H1 (cell line): ENCODE data around the gene TMSB15B. TPM values are rescaled to one million over a fixed set of nuclear protein-coding genes. Genes with fewer than 3 reads are reported as not detected.

ENCODE experiments used
- CTCF ChIA-PET: fragments of 300-600 bp; sonication (Branson Sonifier 250); formaldehyde crosslinking; loops from one replicate; lab custom pipeline; 2021; ENCODE audit not compliant: partially characterized antibody; lab: Charles Lee
- POLR2A ChIA-PET: fragments of 300-600 bp; sonication (Branson Sonifier 250); formaldehyde crosslinking; loops from one replicate; lab custom pipeline; 2021; ENCODE audit warnings: inconsistent platforms; ENCODE audit not compliant: partially characterized antibody; lab: Charles Lee
- DNase-seq, 2 experiments: peaks; one replicate each; pipeline versions ENCODE4 v3.0.0 to v3.0.0-alpha.2; 2010 to 2022; ENCODE audit warnings: low spot score in 2 of 2, low read depth in 1 of 2, mixed read lengths in 1 of 2
- FAIRE-seq: peaks from 2 replicates; lab custom pipeline; 2011; peaks lifted over from hg19 to GRCh38; lab: Jason Lieb, UNC
- H2AFZ ChIP-seq: 2 replicates; pipeline ENCODE4 v1.8.1; 2012; ENCODE audit warnings: low read length, inconsistent platforms
- H2AK5ac ChIP-seq: 2 replicates; pipeline ENCODE4 v1.6.1; 2013; ENCODE audit warnings: low read depth, low read length
- H2BK120ac ChIP-seq: replicated peaks from 2 replicates; pipeline ENCODE3; 2013; ENCODE audit warnings: low read depth, low read length, inconsistent platforms
- H2BK12ac ChIP-seq: 2 replicates; pipeline ENCODE4 v1.6.1; 2013; ENCODE audit warnings: low read depth, low read length
- H2BK15ac ChIP-seq: 2 replicates; pipeline ENCODE4 v1.6.1; 2013; ENCODE audit warnings: low read length
- H2BK20ac ChIP-seq: 2 replicates; pipeline ENCODE4 v1.6.1; 2013; ENCODE audit warnings: low read length
- H2BK5ac ChIP-seq: 2 replicates; pipeline ENCODE4 v1.6.1; 2013; ENCODE audit warnings: low read depth, low read length
- H3K14ac ChIP-seq: 2 replicates; pipeline ENCODE4 v1.6.1; 2013; ENCODE audit warnings: inconsistent platforms; ENCODE audit not compliant: insufficient read length
- H3K18ac ChIP-seq: 2 replicates; pipeline ENCODE4 v1.6.1; 2013; ENCODE audit warnings: low read length; ENCODE audit errors: extremely low read depth
- H3K23ac ChIP-seq: 2 replicates; pipeline ENCODE4 v1.6.1; 2013; ENCODE audit warnings: inconsistent platforms; ENCODE audit not compliant: insufficient read length
- H3K23me2 ChIP-seq: 2 replicates; pipeline ENCODE4 v1.6.1; 2013; ENCODE audit warnings: low read depth, low read length
- H3K27ac ChIP-seq: 2 replicates; pipeline ENCODE4 v1.6.1; 2011; ENCODE audit warnings: low read depth, low read length, inconsistent platforms
- H3K27me3 ChIP-seq, 4 experiments: replicated peaks in 1 of 4; 1 replicate in 1 of 4; 2 replicates in 3 of 4; pipeline versions ENCODE4 v1.6.1 to v1.8.1; 2011 to 2013; ENCODE audit warnings: low read length in 3 of 4, mild to moderate bottlenecking in 3 of 4, inconsistent platforms in 2 of 4, mixed read lengths in 2 of 4, moderate library complexity in 1 of 4; ENCODE audit not compliant: control insufficient read depth in 3 of 4, insufficient read depth in 3 of 4; ENCODE audit errors: extremely low read depth in 1 of 4
- H3K36me3 ChIP-seq, 4 experiments: 2 replicates each; pipeline versions ENCODE4 v1.6.1 to v1.8.1; 2011 to 2013; ENCODE audit warnings: mild to moderate bottlenecking in 4 of 4, low read length in 3 of 4, moderate library complexity in 2 of 4, control low read depth in 1 of 4, inconsistent platforms in 1 of 4; ENCODE audit not compliant: insufficient read depth in 4 of 4, control insufficient read depth in 2 of 4
- H3K4ac ChIP-seq: replicated peaks from 2 replicates; pipeline ENCODE3; 2013; ENCODE audit warnings: low read length, low read depth, mixed read lengths, inconsistent platforms; ENCODE audit not compliant: insufficient read length
- H3K4me1 ChIP-seq, 4 experiments: replicated peaks in 1 of 4; 1 replicate in 1 of 4; 2 replicates in 3 of 4; pipeline versions ENCODE4 v1.6.1 to v1.8.1; 2011 to 2013; ENCODE audit warnings: low read length in 3 of 4, inconsistent platforms in 2 of 4, mixed read lengths in 1 of 4; ENCODE audit not compliant: insufficient read depth in 4 of 4, control insufficient read depth in 3 of 4
- H3K4me2 ChIP-seq, 2 experiments: 2 replicates each; pipeline versions ENCODE4 v1.6.1 to v1.8.1; 2011 to 2013; ENCODE audit warnings: low read depth in 2 of 2, low read length in 2 of 2, control low read depth in 1 of 2, inconsistent platforms in 1 of 2, mild to moderate bottlenecking in 1 of 2; ENCODE audit not compliant: insufficient read depth in 1 of 2
- H3K4me3 ChIP-seq, 4 experiments: fragments of 200-600, 300-600 bp in 1 of 4; sonication (generic), shearing (Covaris generic), sonication (Bioruptor Twin) in 1 of 4; 2 replicates each; pipeline versions ENCODE4 v1.5.1 to v1.8.1; 2011 to 2016; ENCODE audit warnings: low read length in 4 of 4, low read depth in 3 of 4, control low read depth in 2 of 4, inconsistent platforms in 2 of 4, mild to moderate bottlenecking in 2 of 4, mixed read lengths in 1 of 4, moderate library complexity in 1 of 4; ENCODE audit not compliant: insufficient read depth in 2 of 4; ENCODE audit errors: extremely low read depth in 1 of 4
- H3K56ac ChIP-seq: replicated peaks from 2 replicates; pipeline ENCODE3; 2013; ENCODE audit warnings: low read depth, mild to moderate bottlenecking, mixed read lengths, low read length, inconsistent platforms; ENCODE audit not compliant: insufficient read length
- H3K79me1 ChIP-seq: 2 replicates; pipeline ENCODE4 v1.6.1; 2013; ENCODE audit warnings: low read depth, low read length, control low read depth
- H3K79me2 ChIP-seq, 2 experiments: 2 replicates each; pipeline versions ENCODE4 v1.6.1 to v1.8.1; 2012 to 2013; ENCODE audit warnings: low read length in 2 of 2, mild to moderate bottlenecking in 2 of 2, inconsistent platforms in 1 of 2; ENCODE audit not compliant: insufficient read depth in 2 of 2, control insufficient read depth in 1 of 2
- H3K9ac ChIP-seq, 4 experiments: replicated peaks in 1 of 4; 1 replicate in 1 of 4; 2 replicates in 3 of 4; pipeline versions ENCODE4 v1.6.1 to v1.8.1; 2011 to 2013; ENCODE audit warnings: low read depth in 3 of 4, low read length in 3 of 4, control low read depth in 2 of 4, mild to moderate bottlenecking in 2 of 4, moderate library complexity in 2 of 4, inconsistent platforms in 1 of 4; ENCODE audit errors: extremely low read depth in 1 of 4
- H3K9me3 ChIP-seq, 2 experiments: 2 replicates each; pipeline versions ENCODE4 v1.6.1 to v1.8.1; 2012 to 2013; ENCODE audit warnings: mild to moderate bottlenecking in 2 of 2, moderate library complexity in 2 of 2, control low read depth in 1 of 2, inconsistent platforms in 1 of 2, low read depth in 1 of 2, low read length in 1 of 2, mixed read lengths in 1 of 2; ENCODE audit not compliant: insufficient read depth in 2 of 2
- H4K20me1 ChIP-seq, 2 experiments: replicated peaks in 1 of 2; 2 replicates each; pipeline versions ENCODE3 to v1.8.1; 2011 to 2013; ENCODE audit warnings: inconsistent platforms in 2 of 2, low read length in 2 of 2, mild to moderate bottlenecking in 1 of 2; ENCODE audit not compliant: insufficient read depth in 2 of 2, control insufficient read depth in 1 of 2
- H4K5ac ChIP-seq: 2 replicates; pipeline ENCODE4 v1.6.1; 2013; ENCODE audit warnings: low read length, low read depth, mixed read lengths, inconsistent platforms; ENCODE audit not compliant: insufficient read length
- H4K8ac ChIP-seq: 2 replicates; pipeline ENCODE4 v1.8.0; 2013; ENCODE audit warnings: mild to moderate bottlenecking, moderate library complexity, low read length, inconsistent platforms; ENCODE audit not compliant: insufficient read depth; ENCODE audit errors: extremely low read depth
- H4K91ac ChIP-seq: replicated peaks from 2 replicates; pipeline ENCODE3; 2013; ENCODE audit warnings: low read length, mixed read lengths, inconsistent platforms; ENCODE audit not compliant: insufficient read length
- EP300 ChIP-seq, 2 experiments: IDR thresholded peaks; 1 replicate in 1 of 2; 2 replicates in 1 of 2; pipeline ENCODE4 v1.6.1; 2011 to 2012; ENCODE audit warnings: low read depth in 2 of 2, low read length in 2 of 2, mild to moderate bottlenecking in 2 of 2, borderline replicate concordance in 1 of 2, inconsistent platforms in 1 of 2, moderate library complexity in 1 of 2
- EZH2 ChIP-seq: fragments of 200-600 bp; sonication (generic); IDR thresholded peaks from 2 replicates; pipeline ENCODE4 v1.7.1; 2012; ENCODE audit warnings: low read depth, mild to moderate bottlenecking, moderate library complexity, low read length, inconsistent platforms; ENCODE audit not compliant: severe bottlenecking
- MAFK ChIP-seq: IDR thresholded peaks from 2 replicates; pipeline ENCODE4 v1.6.1; 2012; ENCODE audit warnings: low read depth, mild to moderate bottlenecking, improper control_type of control experiment, low read length
- NANOG ChIP-seq: IDR thresholded peaks from 2 replicates; pipeline ENCODE4 v1.6.1; 2011; ENCODE audit warnings: low read length, low read depth, mild to moderate bottlenecking, inconsistent platforms; ENCODE audit not compliant: insufficient read depth, poor library complexity, severe bottlenecking
- NRF1 ChIP-seq: IDR thresholded peaks from 2 replicates; pipeline ENCODE4 v1.6.1; 2011; ENCODE audit warnings: mild to moderate bottlenecking, low read depth, low read length, improper control_type of control experiment
- POU5F1 ChIP-seq: IDR thresholded peaks from 2 replicates; pipeline ENCODE4 v1.6.1; 2011; ENCODE audit warnings: low read depth, mild to moderate bottlenecking, low read length, moderate library complexity
- RFX5 ChIP-seq: IDR thresholded peaks from 2 replicates; pipeline ENCODE4 v1.6.1; 2011; ENCODE audit warnings: low read depth, low read length, improper control_type of control experiment, borderline replicate concordance
- SP2 ChIP-seq: IDR thresholded peaks from 2 replicates; pipeline ENCODE4 v1.6.1; 2012; ENCODE audit warnings: mild to moderate bottlenecking, low read length, inconsistent platforms
- SRF ChIP-seq: IDR thresholded peaks from 2 replicates; pipeline ENCODE4 v1.6.1; 2011; ENCODE audit warnings: mild to moderate bottlenecking, low read depth, low read length, moderate library complexity
- YY1 ChIP-seq: IDR thresholded peaks from 2 replicates; pipeline ENCODE4 v1.6.1; 2011; ENCODE audit warnings: low read depth, mild to moderate bottlenecking, low read length
- ZNF274 ChIP-seq: IDR thresholded peaks from 2 replicates; pipeline ENCODE4 v1.7.0; 2012; ENCODE audit warnings: low read length, borderline replicate concordance; ENCODE audit errors: extremely low read depth
- WGBS, 2 experiments: shearing (Covaris generic) in 1 of 2; methylation state at CpG; one replicate each; pipeline versions ENCODE4 v1.1.6 to v1.1.7; 2013 to 2015; ENCODE audit warnings: low lambda C conversion rate in 2 of 2, mixed read lengths in 2 of 2, inconsistent platforms in 1 of 2, low coverage in 1 of 2, missing lambda C conversion rate in 1 of 2; ENCODE audit not compliant: insufficient replicate concordance in 2 of 2, insufficient coverage in 1 of 2, insufficient read length in 1 of 2; ENCODE audit errors: extremely low coverage in 1 of 2, missing lambda C conversion rate in 1 of 2; 5-methylcytosine and 5-hydroxymethylcytosine counted together
- polyA plus RNA-seq, 7 experiments: library from polyadenylated mRNA; depleted of rRNA in 3 of 7; stranded (reverse) in 5 of 7; unstranded in 2 of 7; fragments of >200 nt in 5 of 7; fragments of 200-250 nt in 2 of 7; gene quantifications; 1 replicate in 5 of 7; 2 replicates in 1 of 7; 4 replicates in 1 of 7; pipeline versions ENCODE4 v1.2.1 to v1.2.3, GENCODE V29; 2011 to 2013; ENCODE audit warnings: missing spikeins in 2 of 7, mixed read lengths in 2 of 7
- total RNA-seq: library from RNA; stranded (reverse); fragmentation: NEBNext Ultra II Directional; extraction: Animal tissue kit (Norgen Biotek cat#: 25700); gene quantifications from 2 replicates; pipeline ENCODE4 v1.2.1, GENCODE V29; 2021
- TF ChIP-seq, protein P1 (sequence below): IDR thresholded peaks from 2 replicates; pipeline ENCODE4 v1.6.1; 2011; ENCODE audit warnings: low read depth, mild to moderate bottlenecking, low read length; ENCODE audit not compliant: insufficient read depth

TMSB15B gene
- total and polyA plus RNA-seq, 2 of the 8 experiments (the other 6 are each of a cell fraction or from before 2014, with no cell fraction given): 11.7 to 12.1 TPM

DNA sequence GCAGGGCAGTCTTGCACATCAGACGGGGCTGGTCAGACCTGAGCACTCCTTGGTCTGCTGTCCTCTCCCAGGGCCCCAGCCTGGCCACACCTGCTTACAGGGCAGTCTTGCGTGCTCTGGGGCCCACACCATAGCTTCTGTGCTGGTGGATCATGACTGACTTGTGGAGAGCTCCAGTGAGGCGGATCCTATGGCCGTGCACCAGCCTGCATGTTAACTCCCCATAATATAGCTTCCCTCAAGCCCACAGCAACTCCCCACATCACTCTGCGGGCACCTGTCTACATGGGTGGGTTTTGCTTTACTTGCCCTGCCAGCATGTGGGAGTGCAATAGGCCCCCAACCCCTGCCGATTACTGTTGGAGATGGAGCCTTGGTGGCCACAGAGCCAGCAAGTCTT is 8.2 kb upstream of the TMSB15B start:
- Histone ChIP-seq H3K56ac (no peak overlapping the region), H4K20me1 (no peaks in the 10 kb centered on the region), H3K27ac (no peak overlapping the region), H3K23me2 (no peaks in the 10 kb centered on the region), H3K14ac (no peak overlapping the region), H3K18ac (no peak overlapping the region), H3K4me2 (no peak overlapping the region), H3K9ac (no peak overlapping the region), H3K79me2 (no peaks in the 10 kb centered on the region), H2AK5ac (no peak overlapping the region), H3K9me3 (peaks cover 3 to 15% of the 10 kb centered on the region in 2 experiments; a peak in 2 of 4 replicates), H2BK15ac (no peak overlapping the region), H3K23ac (no peak overlapping the region), H4K5ac (no peak overlapping the region), H3K27me3 (no peaks in the 10 kb centered on the region), H2BK120ac (no peak overlapping the region), H3K4ac (no peak overlapping the region), H2AFZ (no peak overlapping the region), H3K4me1 (no peaks in the 10 kb centered on the region), H2BK12ac (no peak overlapping the region), H2BK20ac (no peak overlapping the region), H2BK5ac (no peak overlapping the region), H3K36me3 (no peaks in the 10 kb centered on the region), H3K4me3 (no peak overlapping the region), H4K8ac (no peak overlapping the region), H3K79me1 (no peaks in the 10 kb centered on the region), H4K91ac (no peak overlapping the region)
- FAIRE-seq (no peak), DNase-seq (no peak)
- CTCF ChIA-PET: no interaction called here
- WGBS, 2 experiments: 94% methylated on average over 5 of the region's 6 CpGs; no CpG with 5 or more reads in 1 of the 2 experiments
- POLR2A ChIA-PET: no interaction called here
- TF ChIP-seq ZNF274 (no peak), SP2 (no peak), EP300 (IDR thresholded peaks at IDR 0.05; ENCODE audit: borderline replicate concordance in 1 of 2, low read depth in 2 of 2, low read length in 2 of 2) (no peak), NRF1 (no peak), MAFK (no peak), YY1 (no peak), EZH2 (no peak), NANOG (no peak), RFX5 (no peak), POU5F1 (no peak), SRF (no peak)
- TF ChIP-seq, protein P1, sequence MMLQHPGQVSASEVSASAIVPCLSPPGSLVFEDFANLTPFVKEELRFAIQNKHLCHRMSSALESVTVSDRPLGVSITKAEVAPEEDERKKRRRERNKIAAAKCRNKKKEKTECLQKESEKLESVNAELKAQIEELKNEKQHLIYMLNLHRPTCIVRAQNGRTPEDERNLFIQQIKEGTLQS: no peak
